Renal pelvis (tissue), 4 donors: Measurements from ENCODE around the gene PGP. TPM values are rescaled to one million over a fixed set of nuclear protein-coding genes. Genes with fewer than 3 reads are reported as not detected.

Experiments used
- DNase-seq: peaks from one replicate; pipeline ENCODE4 v3.0.0-alpha.2; 2013
- polyA plus RNA-seq, 3 donors: library from polyadenylated mRNA; unstranded; fragments of 120-200 nt; gene quantifications; one replicate each; pipeline ENCODE4 v1.2.1, GENCODE V29; 2013; ENCODE audit not compliant: insufficient read length in 3 of 3

Gene PGP
- polyA plus RNA-seq, 3 donors, result 15.1 to 18.8 (median 17.8) TPM

DNA sequence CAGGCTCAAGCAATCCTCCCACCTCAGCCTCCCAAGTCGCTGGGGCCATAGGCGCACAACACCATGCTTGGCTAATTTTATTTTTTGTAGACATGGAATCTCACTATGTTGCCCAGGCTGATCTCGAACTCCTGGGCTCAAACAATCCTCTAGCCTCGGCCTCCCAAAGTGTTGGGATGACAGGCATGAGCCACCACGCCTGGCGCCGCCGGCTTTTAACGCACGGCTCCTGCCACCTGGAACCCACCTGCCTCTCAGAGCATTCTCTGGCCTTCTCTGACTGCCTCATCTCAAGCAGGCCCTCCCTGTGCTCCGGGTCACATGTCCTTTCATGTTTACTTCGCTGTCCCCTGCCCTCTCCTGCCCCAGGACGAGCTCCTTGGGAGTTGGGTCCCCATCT is 28.6 kb downstream of the PGP start:
- DNase-seq, result no peak

DNA sequence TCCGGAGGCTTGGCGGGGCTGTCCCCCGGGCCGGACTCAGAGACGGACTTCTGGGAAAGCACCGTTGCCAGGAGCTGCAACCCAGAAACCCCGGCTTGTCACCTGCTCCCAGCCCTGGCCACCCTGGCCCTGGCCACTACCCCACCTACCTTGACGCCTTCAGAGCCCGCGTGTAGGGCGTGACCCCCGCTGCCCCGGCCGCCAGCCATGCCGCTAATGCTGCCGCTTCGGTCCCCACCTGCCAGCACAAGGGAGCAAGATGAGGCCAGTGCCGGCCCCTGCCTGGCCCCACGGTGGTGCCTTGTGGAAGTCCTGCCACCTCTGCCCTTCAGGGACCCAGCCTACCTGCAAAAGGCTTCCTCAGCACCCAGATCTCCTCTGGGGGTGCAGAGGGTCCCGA is 29.7 kb downstream of the PGP start:
- no peak for DNase-seq

DNA sequence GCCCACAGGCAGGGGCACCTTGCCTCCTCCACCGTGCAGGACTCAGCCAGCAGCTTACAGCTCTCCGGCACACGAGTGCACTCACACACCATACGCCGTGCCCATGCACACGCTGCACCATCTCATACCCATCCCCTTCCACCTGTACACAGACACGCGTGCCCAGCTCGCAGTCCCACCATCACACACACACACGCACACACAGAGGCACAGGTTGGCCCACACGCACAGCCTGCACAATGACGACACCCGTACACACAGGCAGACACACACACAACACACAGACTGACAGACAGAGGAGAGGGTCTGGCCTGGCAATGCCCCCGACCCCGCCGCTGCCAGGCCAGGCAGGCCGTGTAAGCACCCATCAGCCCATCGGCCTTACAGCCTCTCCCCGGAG is 30.3 kb downstream of the PGP start:
- DNase-seq, result no peak

DNA sequence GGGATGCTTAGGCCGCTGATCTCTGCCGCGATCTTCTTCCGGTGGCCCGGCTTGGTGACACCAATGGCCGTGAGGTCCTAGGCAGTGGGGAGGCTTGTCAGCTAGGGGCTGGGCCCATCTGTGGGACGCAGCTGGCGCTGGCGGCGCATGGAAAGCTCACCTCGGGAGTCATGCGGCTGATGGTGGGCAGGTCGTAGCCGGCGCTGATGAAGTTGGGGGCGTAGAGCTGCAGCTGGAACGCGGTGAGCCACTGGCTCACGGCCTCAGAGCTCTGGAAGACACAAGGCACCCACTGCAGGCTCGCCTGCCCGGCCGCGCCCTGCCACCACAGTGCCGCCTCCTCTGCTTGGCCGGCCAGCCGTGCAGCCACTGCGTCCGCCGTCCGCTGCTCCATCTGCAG is 31.0 kb downstream of the PGP start:
- DNase-seq, result no peak

DNA sequence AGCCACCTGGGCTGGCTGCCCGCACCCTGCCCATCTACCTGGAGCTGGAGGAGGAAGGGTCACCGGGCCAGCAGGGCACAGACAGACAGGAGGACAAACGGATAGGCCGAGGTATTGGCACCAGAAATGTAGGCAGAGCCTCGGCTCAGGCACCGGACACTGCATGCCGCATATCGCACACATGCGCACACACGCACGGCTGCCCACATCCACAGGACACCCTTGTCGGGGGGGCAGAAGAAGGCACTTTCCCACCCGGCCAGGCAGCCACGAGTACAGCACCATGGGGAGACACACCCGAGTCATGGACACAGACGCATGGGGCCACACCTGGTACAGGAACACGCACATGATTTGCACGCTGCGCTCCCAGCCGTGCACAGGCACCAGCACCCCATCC is 32.7 kb downstream of the PGP start:
- DNase-seq, result no peak

DNA sequence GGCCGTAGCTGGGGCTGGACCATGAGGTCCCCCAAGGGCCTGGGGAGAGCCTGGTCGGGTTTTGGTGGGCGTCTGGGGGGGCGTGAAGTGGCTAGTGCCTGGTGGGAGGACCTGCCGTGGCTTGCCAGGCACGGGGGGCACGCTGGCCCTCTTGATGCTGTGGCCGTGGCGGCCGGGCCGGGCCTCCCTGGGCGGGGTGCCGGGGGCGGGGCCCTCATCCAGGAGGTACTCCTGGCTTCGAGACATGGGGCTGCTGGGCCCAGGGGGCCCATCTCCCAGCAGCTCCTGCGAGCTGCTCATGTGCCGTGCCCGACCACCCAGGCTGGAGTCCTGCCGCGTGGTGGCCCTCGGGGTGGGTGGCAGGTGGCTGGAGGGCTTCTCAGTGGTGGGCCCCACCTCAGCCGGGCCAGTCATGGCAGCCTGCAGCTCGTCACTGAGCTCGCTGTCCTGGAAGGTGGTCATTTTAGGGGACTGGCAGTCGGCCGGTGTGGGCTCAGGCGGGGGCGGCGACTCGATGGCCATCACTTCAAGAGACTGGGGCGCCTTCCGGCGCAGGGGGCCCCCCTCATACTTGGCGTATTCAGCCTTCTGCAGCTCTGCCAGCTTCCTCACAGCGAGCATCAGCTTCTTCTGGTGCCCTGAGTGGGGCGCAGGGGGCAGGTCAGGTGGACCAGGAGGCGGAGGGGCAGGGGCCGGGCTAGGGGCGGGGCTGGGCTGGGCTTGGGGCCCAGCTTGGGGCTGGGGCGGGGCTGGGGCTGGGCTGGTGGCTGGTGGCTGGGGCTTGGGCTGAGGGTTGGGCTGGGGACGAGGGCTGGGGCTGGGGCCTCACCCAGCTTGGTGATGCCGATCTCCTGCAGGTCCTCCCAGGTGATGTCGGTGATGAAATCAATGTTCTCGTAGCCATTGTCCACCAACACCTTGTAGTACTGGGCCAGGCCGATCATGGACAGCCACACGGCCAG is 33.4 kb downstream of the PGP start:
- DNase-seq, result no peak

DNA sequence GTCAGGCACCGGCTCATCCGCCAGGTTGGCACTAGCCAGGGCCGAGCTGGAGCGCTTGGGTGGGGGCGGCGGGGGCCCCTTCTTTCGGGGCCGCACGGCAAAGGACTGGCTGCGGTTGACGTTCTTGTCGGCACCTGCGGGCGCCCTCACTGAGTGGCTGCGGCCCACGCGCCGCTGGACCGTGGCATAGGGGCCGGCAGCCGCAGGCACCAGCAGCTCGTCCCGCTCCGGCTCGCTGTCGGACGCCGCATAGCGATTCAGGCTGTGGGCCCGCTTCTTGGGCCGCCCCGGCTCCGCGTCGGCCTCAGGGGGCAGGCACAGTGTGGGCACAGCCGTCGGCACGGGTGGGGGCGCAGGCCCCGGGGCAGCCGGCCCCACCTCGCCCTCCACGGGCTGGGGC is 34.2 kb downstream of the PGP start:
- no peak for DNase-seq

DNA sequence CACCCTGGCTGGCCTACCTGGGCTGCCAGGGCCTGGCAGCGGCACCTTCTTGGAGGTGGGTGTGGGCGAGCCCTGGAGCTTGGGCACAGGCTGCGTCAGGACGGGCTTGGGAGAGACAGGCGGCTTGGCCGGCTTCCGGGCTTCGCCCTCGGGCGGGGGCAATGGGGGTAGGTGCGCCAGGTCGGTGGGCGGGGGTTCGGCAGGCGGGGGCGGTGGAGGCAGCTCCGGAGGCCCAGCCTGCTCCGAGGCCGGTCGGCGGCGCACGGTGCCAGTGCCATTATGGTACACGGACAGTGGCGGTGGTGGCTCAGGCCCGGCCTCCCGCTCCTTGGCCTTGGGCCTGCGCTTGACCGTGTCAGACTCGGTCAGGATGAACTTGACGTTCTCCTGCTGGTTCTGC is 35.1 kb downstream of the PGP start:
- DNase-seq, result no peak

DNA sequence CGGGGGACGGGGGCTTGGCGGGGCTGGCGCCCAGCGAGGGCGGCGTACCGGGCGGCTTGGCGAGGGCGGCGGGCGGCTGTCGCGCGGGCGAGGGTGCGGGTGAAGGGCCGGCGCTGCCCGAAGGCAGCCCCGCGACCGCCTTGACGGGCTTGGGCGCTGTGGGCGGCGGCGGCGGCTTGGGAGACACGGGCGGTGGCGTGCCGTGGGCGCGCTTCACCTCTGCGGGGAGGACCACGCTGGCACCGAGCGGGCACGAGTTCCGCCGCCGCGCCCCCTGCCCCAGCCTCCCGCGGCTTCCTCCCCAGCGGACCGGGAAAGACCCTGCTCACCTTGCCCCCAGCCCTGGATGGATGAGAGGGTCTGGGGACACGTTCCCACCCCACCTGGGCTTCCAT is 35.5 kb downstream of the PGP start:
- DNase-seq, result no peak

DNA sequence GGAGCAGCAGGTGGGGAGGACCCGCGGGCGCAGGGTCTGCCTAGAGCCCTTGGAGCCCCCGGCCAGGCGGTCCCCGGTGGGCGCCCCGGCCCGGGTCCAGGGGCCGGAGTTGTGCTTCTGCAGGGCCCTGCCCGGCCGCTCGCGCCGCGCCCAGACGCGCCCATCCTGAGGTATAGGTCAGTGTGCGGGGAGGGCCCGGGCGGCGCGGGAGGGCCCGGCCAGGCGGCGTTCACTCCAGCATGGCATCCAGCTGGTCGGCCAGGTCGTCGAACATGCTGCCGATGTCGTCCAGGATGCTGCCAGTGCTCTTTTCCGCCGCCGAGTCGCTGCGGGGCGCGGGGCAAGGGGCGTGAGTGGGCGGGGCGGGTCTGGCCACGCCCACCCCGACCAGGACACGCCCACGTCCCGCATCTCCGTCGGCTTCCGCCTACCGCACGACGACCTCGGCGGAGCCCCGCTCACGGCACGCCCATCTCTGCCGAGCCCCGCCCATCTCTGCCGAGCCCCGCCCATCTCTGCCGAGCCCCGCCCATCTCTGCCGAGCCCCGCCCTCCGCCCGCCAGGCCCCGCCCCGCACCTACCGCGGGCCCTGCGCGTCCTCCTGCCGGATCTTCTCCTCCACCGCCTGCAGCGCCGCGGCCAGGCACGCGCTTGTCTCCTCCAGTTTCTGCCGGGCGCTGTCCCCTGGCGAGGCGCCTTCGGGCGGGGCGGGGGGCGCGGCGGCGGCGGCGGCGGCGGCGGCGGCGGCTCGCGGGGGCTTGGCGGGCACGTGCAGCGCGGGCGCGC is 36.1 kb downstream of the PGP start:
- no peak for DNase-seq

DNA sequence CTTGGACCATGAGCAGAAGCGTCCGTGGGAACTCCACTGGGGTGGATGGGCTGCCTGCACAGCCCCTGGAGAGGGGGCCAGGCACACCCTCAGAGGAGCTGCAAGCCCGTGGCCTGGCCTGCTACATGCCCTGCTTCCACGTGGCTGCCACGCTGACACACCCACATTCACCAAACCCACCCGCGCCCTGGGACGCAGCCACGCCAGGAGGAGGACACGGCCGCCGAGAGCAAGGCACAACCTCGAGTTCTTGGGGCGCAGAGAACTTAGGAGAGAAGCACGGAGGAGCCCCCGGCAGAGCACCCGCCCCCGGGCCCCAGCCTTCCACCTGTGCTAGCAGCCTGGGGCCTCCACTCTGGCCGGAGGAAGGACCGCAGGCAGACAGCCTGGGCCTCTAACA is 37.1 kb downstream of the PGP start:
- no peak for DNase-seq

DNA sequence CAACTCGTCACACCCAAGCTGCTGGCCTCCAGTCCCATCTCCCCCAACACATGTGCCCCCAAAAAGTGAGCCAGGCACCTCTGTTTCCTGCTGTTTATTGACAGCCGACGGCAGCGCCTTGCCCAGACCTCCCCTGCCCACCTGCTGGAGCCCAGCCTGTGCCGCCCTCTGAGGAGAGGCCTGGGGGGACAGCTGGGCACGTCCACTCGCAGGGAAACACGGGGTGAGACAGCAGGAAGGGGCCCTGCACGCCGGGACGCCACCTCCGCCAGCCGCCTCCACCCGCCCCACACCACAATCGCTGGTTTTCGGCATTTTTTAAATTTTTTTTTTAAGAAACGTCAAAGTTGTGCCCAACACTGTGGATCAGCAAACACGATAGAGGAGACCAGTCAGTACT is 37.5 kb downstream of the PGP start:
- no peak for DNase-seq

DNA sequence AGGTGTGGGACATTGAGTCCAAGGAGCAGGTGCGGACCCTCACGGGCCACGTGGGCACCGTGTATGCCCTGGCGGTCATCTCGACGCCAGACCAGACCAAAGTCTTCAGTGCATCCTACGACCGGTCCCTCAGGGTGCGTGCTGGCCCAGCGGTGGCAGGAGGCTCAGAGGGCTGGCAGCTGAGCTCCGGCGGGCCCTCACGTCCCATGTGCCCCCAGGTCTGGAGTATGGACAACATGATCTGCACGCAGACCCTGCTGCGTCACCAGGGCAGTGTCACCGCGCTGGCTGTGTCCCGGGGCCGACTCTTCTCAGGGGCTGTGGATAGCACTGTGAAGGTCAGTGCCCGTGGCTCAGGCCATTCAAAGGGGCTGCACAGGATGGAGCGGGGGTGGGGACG is 38.6 kb downstream of the PGP start:
- DNase-seq, result no peak

DNA sequence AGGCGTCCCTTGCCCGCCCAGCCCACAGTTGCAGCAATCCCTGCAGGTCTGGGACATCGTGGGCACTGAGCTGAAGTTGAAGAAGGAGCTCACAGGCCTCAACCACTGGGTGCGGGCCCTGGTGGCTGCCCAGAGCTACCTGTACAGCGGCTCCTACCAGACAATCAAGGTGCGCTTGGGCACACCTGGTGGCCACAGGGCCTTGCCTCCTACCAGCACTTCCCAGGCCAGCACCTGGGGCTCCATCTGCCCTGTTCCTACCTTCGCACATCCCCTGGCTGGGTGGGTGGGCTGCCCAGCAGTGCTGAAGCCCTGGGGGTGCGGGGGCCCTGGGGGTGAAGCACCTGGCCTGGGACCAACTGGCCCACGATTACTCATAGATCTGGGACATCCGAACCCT is 39.2 kb downstream of the PGP start:
- no peak for DNase-seq

DNA sequence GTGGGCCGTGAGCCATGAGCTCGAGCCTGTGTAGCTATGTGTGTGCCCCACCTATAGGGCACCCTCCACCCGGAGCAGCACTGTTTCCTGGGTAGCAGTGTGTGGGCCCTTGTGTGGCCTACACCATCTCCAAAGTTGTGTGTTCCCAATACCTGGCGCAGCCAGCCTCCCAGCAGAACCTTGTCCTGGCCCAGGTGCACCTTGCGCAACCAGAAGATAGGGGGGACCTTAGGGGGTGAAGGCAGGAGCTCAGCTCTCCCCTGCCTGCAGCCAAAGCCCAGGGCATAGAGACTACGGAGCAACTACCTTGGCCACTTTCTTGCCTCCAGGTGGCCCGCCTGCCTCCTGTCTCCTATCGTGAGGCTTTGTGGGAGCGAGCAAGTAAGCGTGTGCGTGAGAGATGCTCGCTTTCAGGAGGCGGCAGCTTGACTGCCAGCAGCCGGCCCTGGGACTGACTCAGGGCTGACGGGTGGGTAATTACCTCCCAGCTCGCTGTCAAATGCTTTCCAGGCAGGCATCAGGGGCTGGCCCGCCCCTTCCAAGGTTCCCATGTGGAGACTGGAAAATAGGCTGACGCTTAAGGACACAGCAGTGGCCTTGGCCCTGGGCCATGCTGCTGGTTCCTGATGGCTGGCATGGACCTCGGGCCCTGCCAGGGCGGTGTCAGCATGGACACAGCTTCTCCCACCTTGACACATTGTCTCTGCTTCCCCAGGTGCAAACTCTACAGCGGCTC is 40.1 kb downstream of the PGP start:
- no peak for DNase-seq

DNA sequence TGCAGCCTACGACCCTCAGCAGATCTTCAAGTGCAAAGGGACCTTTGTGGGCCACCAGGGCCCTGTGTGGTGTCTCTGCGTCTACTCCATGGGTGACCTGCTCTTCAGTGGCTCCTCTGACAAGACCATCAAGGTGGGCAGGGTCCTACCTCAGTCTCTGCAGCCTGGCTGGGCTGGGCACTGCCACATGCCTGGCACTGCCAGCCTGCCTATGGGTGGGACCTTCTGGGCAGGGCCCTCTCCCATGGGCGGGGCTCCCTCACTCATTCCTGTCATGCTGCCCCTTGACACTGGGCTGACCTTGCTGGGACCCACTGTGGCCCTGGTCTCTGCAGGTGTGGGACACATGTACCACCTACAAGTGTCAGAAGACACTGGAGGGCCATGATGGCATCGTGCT is 40.7 kb downstream of the PGP start:
- no peak for DNase-seq

DNA sequence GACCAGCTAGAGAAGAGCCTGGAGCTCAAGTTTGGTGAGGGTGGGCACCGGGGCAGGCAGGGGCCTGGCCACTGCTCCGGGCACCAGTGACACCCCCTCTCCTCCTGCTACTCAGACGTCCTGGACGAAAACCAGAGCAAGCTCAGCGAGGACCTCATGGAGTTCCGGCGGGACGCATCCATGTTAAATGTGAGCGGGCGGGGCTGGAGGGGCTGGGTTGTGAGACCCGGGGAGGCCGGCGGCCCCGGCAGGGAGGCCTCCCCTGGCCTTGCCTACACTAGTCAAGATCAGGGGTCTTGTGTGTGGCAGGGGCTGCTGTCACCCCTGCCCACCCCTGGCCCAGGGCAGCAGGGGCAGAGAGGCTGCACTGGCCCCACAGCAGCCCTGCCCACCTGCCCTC is 41.3 kb downstream of the PGP start:
- DNase-seq, result no peak

DNA sequence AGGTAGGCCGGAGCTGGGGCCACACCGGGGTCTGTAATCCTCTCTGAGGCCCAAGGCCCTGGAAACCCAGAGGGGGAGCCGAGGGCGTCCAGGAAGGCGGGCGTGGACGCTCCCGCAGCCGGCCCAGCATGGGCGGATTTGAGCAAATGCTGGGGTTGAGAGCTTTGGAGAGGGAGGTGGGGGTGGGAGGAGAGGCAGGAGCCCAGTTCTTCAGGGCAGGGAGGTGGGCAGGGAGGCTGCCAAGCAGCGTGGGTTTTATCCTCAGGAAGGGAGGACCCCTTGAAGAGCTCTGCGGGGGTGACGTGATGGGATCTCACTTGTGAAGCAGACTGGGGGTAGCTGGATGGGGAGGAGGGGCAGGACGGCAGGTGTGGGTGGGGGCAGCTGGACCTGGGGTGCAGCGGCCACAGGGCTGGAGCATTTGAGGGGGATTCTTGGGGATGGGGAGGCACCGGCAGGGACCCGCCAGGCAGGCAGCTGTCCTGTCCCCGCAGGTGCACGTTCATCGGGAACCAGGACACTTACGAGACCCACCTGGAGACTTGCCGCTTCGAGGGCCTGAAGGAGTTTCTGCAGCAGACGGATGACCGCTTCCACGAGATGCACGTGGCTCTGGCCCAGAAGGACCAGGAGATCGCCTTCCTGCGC is 41.8 kb downstream of the PGP start:
- no peak for DNase-seq

DNA sequence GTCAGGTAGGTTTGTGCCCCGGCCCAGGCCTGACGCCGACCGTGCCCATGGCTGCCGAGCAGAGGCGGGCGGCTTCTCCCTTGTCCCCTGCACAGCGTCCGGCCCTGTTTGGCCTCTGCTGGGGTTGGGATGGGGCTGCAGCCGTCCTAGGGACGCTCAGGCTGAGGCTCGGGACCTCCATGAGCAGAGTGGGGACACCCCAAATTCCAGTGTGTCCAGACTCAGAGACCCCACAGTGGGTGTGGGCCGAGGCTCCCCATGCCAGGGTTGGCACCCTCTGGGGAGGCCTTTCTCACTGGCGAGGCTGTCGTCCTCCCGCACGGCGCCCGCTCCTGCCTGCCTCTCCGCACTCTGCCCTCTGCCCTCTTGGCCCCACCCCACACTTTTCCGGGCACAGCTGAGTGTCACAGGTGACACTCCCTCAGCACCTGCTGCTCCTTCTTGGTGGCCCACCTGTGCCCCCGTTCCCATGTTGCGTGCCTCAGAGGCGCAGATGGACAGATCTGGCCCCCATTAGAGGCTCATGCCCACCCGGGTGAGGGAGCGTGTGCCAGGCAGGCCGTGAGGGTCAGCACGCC is 43.0 kb downstream of the PGP start:
- no peak for DNase-seq

DNA sequence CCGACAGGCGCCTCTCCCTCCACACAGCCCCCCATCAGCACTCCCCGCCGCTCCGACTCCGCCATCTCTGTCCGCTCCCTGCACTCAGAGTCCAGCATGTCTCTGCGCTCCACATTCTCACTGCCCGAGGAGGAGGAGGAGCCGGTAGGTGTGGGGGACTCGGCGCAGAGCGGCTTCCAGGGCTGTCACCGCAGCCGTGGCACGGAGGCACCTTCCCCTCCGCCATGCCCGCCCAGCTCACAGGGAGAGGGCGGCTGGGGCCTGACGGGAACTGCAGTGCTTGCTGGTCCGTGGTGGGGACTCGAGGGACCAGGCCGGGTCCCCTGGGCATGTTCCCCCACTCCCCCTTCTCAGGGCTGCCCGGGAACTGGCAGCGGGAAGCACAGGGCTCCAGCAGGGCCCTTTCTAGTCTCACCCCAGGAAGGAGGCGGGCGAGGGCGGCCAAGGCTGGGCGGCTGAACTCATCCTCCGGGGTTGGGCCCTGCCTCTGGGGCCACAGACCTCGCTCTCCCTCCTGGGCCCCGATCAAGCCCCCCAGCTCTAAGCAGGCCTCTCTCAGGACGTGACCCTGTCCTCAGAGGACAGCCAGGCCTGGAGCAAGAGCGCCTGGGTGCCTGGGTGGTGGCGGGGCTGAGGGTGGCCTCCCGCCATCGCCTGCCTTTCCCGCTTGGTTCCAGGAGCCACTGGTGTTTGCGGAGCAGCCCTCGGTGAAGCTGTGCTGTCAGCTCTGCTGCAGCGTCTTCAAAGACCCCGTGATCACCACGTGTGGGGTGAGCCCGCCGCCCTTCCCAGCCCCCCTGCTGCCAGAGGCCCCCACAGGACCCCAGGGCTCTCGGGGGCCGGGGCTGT is 43.8 kb downstream of the PGP start:
- no peak for DNase-seq

DNA sequence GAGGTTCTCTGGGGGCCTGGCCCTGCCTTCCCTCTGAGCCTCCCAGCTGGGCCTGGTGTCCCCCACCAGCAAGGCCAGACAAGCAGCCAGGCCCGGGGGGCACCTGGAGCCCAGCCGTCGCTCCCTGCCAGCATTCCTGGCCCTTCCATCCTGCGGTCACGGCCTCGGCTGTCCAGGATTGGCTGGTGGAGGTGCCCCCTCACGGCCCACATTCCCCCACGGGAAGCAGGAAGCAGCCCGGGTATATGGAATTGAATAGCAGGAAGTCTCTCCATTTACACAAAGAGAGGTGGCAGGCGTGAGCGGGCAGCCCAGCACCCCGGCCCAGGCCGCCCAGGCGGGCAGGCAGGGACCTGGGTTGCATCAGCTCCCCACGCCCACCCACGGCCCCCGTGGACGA is 44.6 kb downstream of the PGP start:
- DNase-seq, result no peak
